Thyroid gland (tissue), 4 donors: Measurements from ENCODE around the gene APMAP. TPM values are rescaled to one million over a fixed set of nuclear protein-coding genes. Genes with fewer than 3 reads are reported as not detected.

Experiments
- DNase-seq, 2 donors: peaks; one replicate each; pipeline ENCODE4 v3.0.0-alpha.2; 2019
- H3K27ac ChIP-seq, 3 donors: fragments of 200-600 bp; sonication (generic); 1 replicate in 2 of 3; 2 replicates in 1 of 3; pipeline ENCODE4 v1.5.1; 2016 to 2019; ENCODE audit warnings: mild to moderate bottlenecking in 1 of 3, moderate library complexity in 1 of 3
- H3K27me3 ChIP-seq: fragments of 200-600 bp; sonication (generic); one replicate; pipeline ENCODE4 v1.5.1; 2019
- H3K36me3 ChIP-seq, 2 donors: fragments of 200-600 bp; sonication (generic); one replicate each; pipeline ENCODE4 v1.5.1; 2016 to 2019
- H3K4me1 ChIP-seq, 2 donors: fragments of 200-600 bp; sonication (generic); one replicate each; pipeline ENCODE4 v1.5.1; 2017 to 2019
- H3K4me3 ChIP-seq, 3 donors: fragments of 200-600 bp; sonication (generic); replicated peaks in 1 of 3; 1 replicate in 2 of 3; 2 replicates in 1 of 3; pipeline ENCODE4 v1.5.1; 2016; ENCODE audit warnings: mild to moderate bottlenecking in 1 of 3
- H3K9me3 ChIP-seq: fragments of 200-600 bp; sonication (generic); one replicate; pipeline ENCODE4 v1.5.1; 2017
- POLR2A ChIP-seq, 2 donors: fragments of 450-650 bp; IDR thresholded peaks; one replicate each; pipeline ENCODE4 v1.6.1; 2017; ENCODE audit warnings: antibody characterized with exemption in 2 of 2, mild to moderate bottlenecking in 2 of 2, moderate library complexity in 1 of 2
- WGBS, 2 donors: methylation state at CpG; one replicate each; pipeline ENCODE4 v1.1.5; 2017; 5-methylcytosine and 5-hydroxymethylcytosine counted together
- intact Hi-C: fragments of 100-400 bp; cut with DNase I; formaldehyde crosslinking; loops from one replicate; pipeline ENCODE4 v1.15.1; 2023
- total RNA-seq, 4 donors: library from RNA; depleted of rRNA; stranded (reverse); fragments of >200 nt; gene quantifications; one replicate each; pipeline ENCODE4 v1.2.3, GENCODE V29; 2016
- TF ChIP-seq, protein P1 (sequence below), 6 experiments: fragments of 200-600 bp in 3 of 6; fragments of 450-650 bp in 3 of 6; sonication (generic) in 3 of 6; IDR thresholded peaks; one replicate each; pipeline ENCODE4 v1.5.1; 2016 to 2019; ENCODE audit warnings: antibody characterized with exemption in 6 of 6, mild to moderate bottlenecking in 2 of 6, inconsistent platforms in 1 of 6, moderate library complexity in 1 of 6

The APMAP gene
- total RNA-seq, 4 donors from 2014 or later, result 171 to 205 (median 186) TPM

- 0 to 63% methylated on average over 1 of the region's 1 CpG for WGBS, 2 donors
- no peak overlapping the region for H3K27ac ChIP-seq
- H3K4me1 ChIP-seq, result peaks cover 3 to 6% of the 10 kb centered on the region in 2 donors
- no peaks in the 10 kb centered on the region for H3K27me3 ChIP-seq
- TF ChIP-seq, protein P1, sequence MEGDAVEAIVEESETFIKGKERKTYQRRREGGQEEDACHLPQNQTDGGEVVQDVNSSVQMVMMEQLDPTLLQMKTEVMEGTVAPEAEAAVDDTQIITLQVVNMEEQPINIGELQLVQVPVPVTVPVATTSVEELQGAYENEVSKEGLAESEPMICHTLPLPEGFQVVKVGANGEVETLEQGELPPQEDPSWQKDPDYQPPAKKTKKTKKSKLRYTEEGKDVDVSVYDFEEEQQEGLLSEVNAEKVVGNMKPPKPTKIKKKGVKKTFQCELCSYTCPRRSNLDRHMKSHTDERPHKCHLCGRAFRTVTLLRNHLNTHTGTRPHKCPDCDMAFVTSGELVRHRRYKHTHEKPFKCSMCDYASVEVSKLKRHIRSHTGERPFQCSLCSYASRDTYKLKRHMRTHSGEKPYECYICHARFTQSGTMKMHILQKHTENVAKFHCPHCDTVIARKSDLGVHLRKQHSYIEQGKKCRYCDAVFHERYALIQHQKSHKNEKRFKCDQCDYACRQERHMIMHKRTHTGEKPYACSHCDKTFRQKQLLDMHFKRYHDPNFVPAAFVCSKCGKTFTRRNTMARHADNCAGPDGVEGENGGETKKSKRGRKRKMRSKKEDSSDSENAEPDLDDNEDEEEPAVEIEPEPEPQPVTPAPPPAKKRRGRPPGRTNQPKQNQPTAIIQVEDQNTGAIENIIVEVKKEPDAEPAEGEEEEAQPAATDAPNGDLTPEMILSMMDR (IDR thresholded peaks at IDR 0.05), result no peak
- TF ChIP-seq POLR2A (IDR thresholded peaks at IDR 0.05), result no peak
- DNase-seq, result no peak
- H3K4me3 ChIP-seq, result no peak overlapping the region
- intact Hi-C loops, result loop anchor here (10.0 kb wide), 1 partner anchor 47 kb away; no protein-coding TSS in a partner anchor
- H3K9me3 ChIP-seq, result no peaks in the 10 kb centered on the region
- no peaks in the 10 kb centered on the region for H3K36me3 ChIP-seq
These were observed 55.0 kb downstream of the APMAP start for GRCh38 chr20:24937579-24937978.

- Histone ChIP-seq H3K4me3 (no peak overlapping the region), H3K4me1 (peaks cover 4 to 5% of the 10 kb centered on the region in 2 donors), H3K27me3 (no peaks in the 10 kb centered on the region), H3K27ac (no peak overlapping the region), H3K9me3 (no peaks in the 10 kb centered on the region), H3K36me3 (no peaks in the 10 kb centered on the region)
- intact Hi-C loops, result loop anchor here (10.0 kb wide), 1 partner anchor 48 kb away; no protein-coding TSS in a partner anchor
- TF ChIP-seq, protein P1 (IDR thresholded peaks at IDR 0.05), result no peak
- no peak for TF ChIP-seq POLR2A (IDR thresholded peaks at IDR 0.05)
- DNase-seq, result no peak
- WGBS, 2 donors, result 89 to 90% methylated on average over 7 of the region's 7 CpGs
These were observed 55.8 kb downstream of the APMAP start for GRCh38 chr20:24936526-24937407.

DNA sequence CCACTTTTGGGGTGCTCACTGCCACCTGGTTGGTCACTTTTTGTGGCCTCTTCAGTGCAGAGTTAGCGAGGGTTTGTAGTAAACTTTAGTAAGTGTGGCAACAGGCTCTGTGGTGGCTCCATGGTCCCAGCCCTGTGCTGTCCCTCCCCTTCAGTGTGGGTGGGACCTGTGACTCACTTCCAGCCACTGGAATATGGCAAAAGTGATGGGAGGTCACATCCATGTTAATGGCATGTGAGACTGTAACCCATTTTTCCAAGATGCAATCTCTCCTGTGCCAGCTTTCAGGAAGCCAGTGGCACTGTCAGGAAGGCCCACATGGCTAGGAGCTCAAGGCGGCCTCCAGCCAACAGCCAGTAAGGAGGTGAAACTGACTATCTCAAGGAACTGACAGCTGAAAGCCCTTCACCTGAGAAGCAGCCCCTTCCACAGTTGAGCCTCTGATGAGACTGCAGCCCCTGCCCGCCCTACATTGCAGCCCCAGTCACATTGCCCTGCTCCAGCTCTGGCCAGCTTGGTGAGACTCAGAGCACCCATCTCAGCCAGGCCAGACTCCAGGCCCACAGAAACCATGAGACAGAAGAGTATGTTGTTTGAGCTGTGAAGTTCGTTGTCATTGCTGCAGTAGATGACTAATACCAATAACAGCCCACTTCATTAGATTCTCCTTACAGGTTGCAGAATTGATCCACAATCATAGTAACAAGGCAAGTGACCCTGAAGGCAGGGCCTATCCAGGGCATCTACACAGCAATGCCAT is 56.6 kb downstream of the APMAP start:
- H3K9me3 ChIP-seq, result no peaks in the 10 kb centered on the region
- H3K27ac ChIP-seq, result no peak overlapping the region
- H3K4me3 ChIP-seq, result no peak overlapping the region
- H3K4me1 ChIP-seq, result peaks cover 11% of the 10 kb centered on the region in 2 donors
- 98 to 100% methylated on average over 3 to 4 of the region's 4 CpGs for WGBS, 2 donors
- H3K27me3 ChIP-seq, result no peaks in the 10 kb centered on the region
- no peak for TF ChIP-seq POLR2A (IDR thresholded peaks at IDR 0.05)
- TF ChIP-seq, protein P1 (IDR thresholded peaks at IDR 0.05), result no peak
- H3K36me3 ChIP-seq, result no peaks in the 10 kb centered on the region
- no peak for DNase-seq
- intact Hi-C loops, result loop anchor here (10.0 kb wide), 1 partner anchor 49 kb away; no protein-coding TSS in a partner anchor

- Histone ChIP-seq H3K4me3 (no peak overlapping the region), H3K4me1 (peaks cover 12% of the 10 kb centered on the region in 2 donors), H3K36me3 (no peaks in the 10 kb centered on the region), H3K9me3 (no peaks in the 10 kb centered on the region), H3K27me3 (no peaks in the 10 kb centered on the region), H3K27ac (no peak overlapping the region)
- DNase-seq, result no peak
- TF ChIP-seq, protein P1 (IDR thresholded peaks at IDR 0.05), result no peak
- TF ChIP-seq POLR2A (IDR thresholded peaks at IDR 0.05), result no peak
- WGBS, 2 donors, result 97 to 100% methylated on average over 3 of the region's 3 CpGs
- intact Hi-C loops, result loop anchor here (10.0 kb wide), 1 partner anchor 50 kb away; no protein-coding TSS in a partner anchor
These were observed 57.4 kb downstream of the APMAP start for GRCh38 chr20:24935140-24935539.
